Skeletal muscle tissue (tissue), 4 donors: ENCODE results near the gene PRTN3. TPM values are rescaled to one million over a fixed set of nuclear protein-coding genes. Genes with fewer than 3 reads are reported as not detected.
A peak's percentile ranks its signal among the peaks of the same experiment; 100 is the strongest.
"Not testable (repeated sequence)": the region's sequence is repeated elsewhere in the genome, so short reads cannot be mapped to it uniquely, and the experiment has no call there.

Experiments
- H3K27ac ChIP-seq: one replicate; pipeline ENCODE4 v1.7.0; 2013; ENCODE audit warnings: mild to moderate bottlenecking, low read depth, low read length, inconsistent platforms
- H3K27me3 ChIP-seq, 3 donors: one replicate each; pipeline ENCODE4 v1.7.0; 2013; ENCODE audit warnings: low read length in 3 of 3; ENCODE audit not compliant: control insufficient read depth in 3 of 3, insufficient read depth in 3 of 3
- H3K36me3 ChIP-seq, 3 donors: one replicate each; pipeline ENCODE4 v1.7.0; 2013; ENCODE audit warnings: low read length in 3 of 3; ENCODE audit not compliant: control insufficient read depth in 3 of 3, insufficient read depth in 3 of 3
- H3K4me1 ChIP-seq, 3 donors: one replicate each; pipeline ENCODE4 v1.7.0; 2013; ENCODE audit warnings: low read length in 3 of 3, mild to moderate bottlenecking in 3 of 3; ENCODE audit not compliant: control insufficient read depth in 3 of 3, insufficient read depth in 3 of 3
- H3K4me3 ChIP-seq, 3 donors: one replicate each; pipeline ENCODE4 v1.7.0; 2013; ENCODE audit warnings: low read length in 3 of 3
- H3K9ac ChIP-seq, 3 donors: one replicate each; pipeline ENCODE4 v1.7.0; 2013; ENCODE audit warnings: low read length in 3 of 3, mild to moderate bottlenecking in 3 of 3, moderate library complexity in 2 of 3, low read depth in 1 of 3
- H3K9me3 ChIP-seq, 3 donors: one replicate each; pipeline ENCODE4 v1.7.0; 2013; ENCODE audit warnings: low read length in 3 of 3; ENCODE audit not compliant: control insufficient read depth in 3 of 3
- total RNA-seq: library from RNA; depleted of rRNA; stranded (reverse); fragments of >200 nt; gene quantifications from one replicate; pipeline ENCODE4 v1.2.3, GENCODE V29; 2014
- donor health status: Osteomylitis.

Gene PRTN3
- total RNA-seq, 1 donor from 2014 or later: 4.7 TPM

DNA sequence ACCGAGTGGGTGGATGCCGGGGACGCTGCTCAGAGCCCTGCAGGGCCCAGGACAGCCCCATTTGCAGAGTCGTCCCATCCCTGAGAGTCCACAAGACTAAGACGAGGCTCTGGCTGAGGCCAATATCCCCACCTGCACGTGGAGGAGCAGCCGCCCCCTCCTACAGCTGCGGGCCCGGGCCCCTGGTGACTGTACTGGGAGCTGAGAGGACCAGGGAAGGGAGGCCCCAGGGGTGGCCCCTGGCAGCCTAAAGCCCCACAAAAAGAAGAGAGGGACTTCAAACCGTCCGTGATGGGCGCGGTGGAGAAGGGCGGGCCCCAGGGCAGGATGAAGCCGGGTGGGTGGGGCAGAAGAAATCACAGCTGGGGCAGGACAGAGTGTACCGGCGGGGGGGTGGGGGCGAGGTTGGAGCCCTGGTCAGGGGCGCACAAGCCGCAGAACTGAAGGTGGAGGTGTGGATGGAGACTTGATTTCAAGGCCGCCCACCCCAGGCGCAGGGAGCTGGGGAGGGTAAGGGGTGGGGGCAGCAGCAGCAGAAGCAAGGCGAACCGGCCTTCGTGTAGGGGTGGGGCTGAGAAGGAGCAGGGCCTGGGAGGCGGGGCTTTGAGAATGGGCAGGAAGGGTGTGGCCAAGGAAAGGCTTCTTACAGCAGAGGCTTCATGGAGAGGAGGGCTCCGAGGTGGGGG lies 31.6 kb downstream of the PRTN3 start:
- H3K27ac ChIP-seq: no peak overlapping the region
- peaks cover 33 to 43% (median 34%) of the 10 kb centered on the region in 3 donors for H3K36me3 ChIP-seq
- H3K4me3 ChIP-seq: no peak overlapping the region
- peak overlapping the region in 1 of 3 donors; percentile 16 for H3K9ac ChIP-seq
- no peaks in the 10 kb centered on the region for H3K9me3 ChIP-seq
- H3K27me3 ChIP-seq: no peaks in the 10 kb centered on the region
- peaks cover 3 to 9% (median 4%) of the 10 kb centered on the region in 3 donors for H3K4me1 ChIP-seq

DNA sequence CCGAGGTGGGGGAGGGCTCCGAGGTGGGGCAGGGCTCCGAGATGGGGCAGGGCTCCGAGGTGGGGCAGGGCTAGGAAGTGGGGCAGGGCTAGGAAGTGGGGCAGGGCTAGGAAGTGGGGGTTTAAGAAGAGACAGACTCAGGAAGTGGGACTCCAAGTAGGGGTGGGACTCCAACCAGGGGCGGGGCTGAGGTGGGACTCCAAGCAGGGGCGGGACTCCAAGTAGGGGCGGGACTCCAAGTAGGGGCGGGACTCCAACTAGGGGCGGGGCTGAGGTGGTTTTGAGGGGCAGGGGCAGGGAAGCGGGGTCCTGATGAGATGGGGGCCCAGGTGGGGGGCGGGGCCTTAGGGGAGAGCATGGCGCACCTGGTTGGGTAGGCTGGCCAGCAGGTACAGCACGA lies 32.3 kb downstream of the PRTN3 start:
- Histone ChIP-seq H3K9ac (no peak overlapping the region), H3K27me3 (no peaks in the 10 kb centered on the region), H3K36me3 (peaks cover 26 to 37% (median 28%) of the 10 kb centered on the region in 3 donors), H3K4me1 (peaks cover 3 to 9% (median 4%) of the 10 kb centered on the region in 3 donors), H3K27ac (no peak overlapping the region), H3K4me3 (no peak overlapping the region), H3K9me3 (no peaks in the 10 kb centered on the region)

DNA sequence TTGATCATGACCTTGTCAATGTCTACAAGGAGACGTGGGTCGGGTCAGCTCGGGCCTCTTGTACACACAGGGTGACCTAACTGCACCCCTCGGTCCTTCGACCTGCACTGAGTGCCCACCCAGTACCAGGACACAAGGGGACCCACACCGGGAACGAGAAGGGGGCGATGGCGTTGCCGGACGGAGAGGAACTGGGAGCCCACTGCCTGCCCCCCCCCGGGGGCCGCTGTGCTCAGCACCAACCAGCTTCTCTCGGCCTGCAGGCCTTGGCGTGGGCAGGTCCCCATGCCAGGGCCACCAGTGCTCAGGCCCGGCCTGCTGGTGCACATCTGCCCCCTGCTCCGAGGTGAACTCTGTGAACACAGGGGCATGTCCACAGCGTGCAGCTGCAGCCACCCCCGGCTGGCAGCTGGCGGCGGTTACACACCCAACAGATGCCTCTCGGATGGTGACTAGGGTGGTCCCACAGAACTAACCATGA lies 32.8 kb downstream of the PRTN3 start:
- no peak overlapping the region for H3K9ac ChIP-seq
- no peaks in the 10 kb centered on the region for H3K27me3 ChIP-seq
- H3K9me3 ChIP-seq: no peaks in the 10 kb centered on the region
- no peak overlapping the region for H3K27ac ChIP-seq
- H3K4me1 ChIP-seq: peaks cover 3 to 9% (median 4%) of the 10 kb centered on the region in 3 donors
- no peak overlapping the region for H3K4me3 ChIP-seq
- peaks cover 22 to 32% (median 22%) of the 10 kb centered on the region in 3 donors for H3K36me3 ChIP-seq

DNA sequence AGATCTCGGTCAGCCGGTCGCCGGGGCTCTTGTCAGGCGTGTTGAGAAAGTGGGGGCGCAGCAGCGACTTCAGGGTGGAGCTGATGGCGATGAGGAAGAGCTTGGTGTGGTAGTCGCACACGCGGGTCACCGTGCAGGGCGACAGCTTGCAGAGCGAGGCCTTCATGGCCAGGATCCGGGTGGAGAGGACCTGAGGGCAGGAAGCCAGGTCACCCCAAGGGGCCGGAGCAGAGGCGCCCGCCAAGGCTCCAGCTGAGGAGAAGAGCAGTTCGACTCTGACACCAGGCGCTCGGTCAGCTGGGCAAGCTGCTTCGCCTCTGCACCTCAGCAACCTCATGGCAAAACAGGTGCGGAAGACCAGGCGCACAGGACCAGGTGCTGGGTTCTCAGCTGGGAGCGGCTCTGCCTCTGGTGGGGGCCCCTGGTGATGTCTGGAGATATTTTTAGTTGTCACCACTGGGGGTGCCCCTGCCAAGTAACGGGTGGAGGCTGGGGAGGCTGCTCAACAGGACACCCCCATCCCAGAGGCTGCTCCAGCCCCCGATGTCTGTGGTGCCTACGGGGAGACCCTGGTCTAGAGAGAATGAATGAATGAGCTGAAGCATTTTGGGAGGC lies 34.6 kb downstream of the PRTN3 start:
- Histone ChIP-seq H3K36me3 (peaks cover 21 to 24% (median 22%) of the 10 kb centered on the region in 3 donors), H3K9me3 (no peaks in the 10 kb centered on the region), H3K4me3 (no peak overlapping the region), H3K4me1 (peaks cover 0 to 4% (median 0%) of the 10 kb centered on the region in 3 donors), H3K9ac (no peak overlapping the region), H3K27ac (no peak overlapping the region), H3K27me3 (no peaks in the 10 kb centered on the region)

DNA sequence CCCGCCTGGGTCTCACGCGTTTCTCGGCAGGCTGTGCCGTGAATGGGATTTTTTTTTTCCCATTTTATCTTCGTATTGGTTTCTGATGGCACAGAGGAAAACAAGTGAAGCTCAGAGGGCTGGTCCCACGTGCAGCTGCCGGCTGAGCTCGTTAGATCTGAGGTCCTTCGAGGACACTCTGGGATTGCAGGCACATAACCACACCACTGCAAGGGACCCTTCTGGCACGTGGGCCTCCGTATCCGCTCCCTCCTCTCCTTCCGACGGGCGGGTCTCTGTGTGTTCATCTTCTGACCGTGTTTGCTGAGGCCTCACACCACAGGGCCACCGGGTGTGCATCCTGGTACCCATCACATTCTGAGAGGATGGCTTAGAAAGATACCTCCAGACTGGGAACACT lies 35.3 kb downstream of the PRTN3 start:
- Histone ChIP-seq H3K4me3 (no peak overlapping the region), H3K9me3 (no peaks in the 10 kb centered on the region), H3K36me3 (peaks cover 22 to 24% (median 24%) of the 10 kb centered on the region in 3 donors), H3K4me1 (peaks cover 0 to 4% (median 0%) of the 10 kb centered on the region in 3 donors), H3K27ac (no peak overlapping the region), H3K27me3 (no peaks in the 10 kb centered on the region), H3K9ac (no peak overlapping the region)

DNA sequence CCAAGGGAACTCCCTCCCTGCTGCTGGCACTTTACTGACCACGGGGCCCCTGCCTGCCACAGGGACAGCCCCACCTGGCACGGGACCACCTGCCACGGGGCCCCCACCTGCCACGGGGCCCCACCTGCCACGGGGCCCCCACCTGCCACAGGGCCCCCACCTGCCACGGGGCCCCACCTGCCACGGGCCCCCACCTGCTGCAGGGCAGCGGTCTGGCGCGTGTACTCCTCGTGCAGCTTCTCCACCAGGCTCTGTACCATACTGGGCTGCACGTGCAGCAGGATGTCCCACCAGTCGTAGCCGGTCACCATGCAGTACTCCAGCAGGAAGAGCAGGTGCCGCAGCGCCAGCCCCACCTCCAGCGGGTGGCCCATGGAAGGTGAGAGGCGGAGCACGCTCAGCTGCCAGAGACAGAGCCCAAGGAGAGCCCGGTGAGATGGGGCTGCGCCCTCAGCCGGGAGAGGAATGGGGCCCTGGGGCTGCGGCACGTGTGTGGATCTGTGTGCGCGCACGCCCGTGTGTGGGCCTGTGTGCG lies 36.0 kb downstream of the PRTN3 start:
- Histone ChIP-seq H3K9ac (no peak overlapping the region), H3K9me3 (no peaks in the 10 kb centered on the region), H3K36me3 (peaks cover 27 to 31% (median 28%) of the 10 kb centered on the region in 3 donors), H3K27me3 (no peaks in the 10 kb centered on the region), H3K27ac (no peak overlapping the region), H3K4me1 (peaks cover 0 to 4% (median 0%) of the 10 kb centered on the region in 3 donors), H3K4me3 (no peak overlapping the region)

DNA sequence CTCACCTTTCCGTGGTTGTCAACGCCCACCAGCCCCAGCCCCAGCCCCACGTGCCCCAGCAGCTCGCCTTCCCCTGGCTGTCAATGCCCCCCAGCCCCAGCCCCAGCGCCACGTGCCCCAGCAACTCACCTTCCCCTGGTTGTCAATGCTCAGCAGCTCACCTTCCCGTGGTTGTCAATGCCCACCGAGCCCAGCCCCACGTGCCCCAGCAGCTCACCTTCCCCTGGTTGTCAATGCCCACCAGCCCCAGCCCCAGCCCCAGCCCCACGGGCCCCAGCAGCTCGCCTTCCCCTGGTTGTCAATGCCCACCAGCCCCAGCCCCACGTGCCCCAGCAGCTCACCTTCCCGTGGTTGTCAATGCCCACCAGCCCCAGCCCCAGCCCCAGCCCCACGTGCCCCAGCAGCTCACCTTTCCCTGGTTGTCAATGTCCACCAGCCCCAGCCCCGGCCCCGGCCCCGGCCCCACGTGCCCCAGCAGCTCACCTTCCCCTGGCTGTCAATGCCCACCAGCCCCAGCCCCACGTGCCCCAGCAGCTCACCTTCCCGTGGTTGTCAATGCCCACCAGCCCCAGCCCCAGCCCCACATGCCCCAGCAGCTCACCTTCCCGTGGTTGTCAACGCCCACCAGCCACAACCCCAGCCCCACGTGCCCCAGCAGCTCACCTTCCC lies 37.3 kb downstream of the PRTN3 start:
- H3K4me1 ChIP-seq, H3K27me3 ChIP-seq, H3K4me3 ChIP-seq, H3K27ac ChIP-seq, H3K9ac ChIP-seq, H3K9me3 ChIP-seq: not testable (repeated sequence)
- H3K36me3 ChIP-seq: peaks cover 35 to 43% (median 39%) of the 10 kb centered on the region in 3 donors

DNA sequence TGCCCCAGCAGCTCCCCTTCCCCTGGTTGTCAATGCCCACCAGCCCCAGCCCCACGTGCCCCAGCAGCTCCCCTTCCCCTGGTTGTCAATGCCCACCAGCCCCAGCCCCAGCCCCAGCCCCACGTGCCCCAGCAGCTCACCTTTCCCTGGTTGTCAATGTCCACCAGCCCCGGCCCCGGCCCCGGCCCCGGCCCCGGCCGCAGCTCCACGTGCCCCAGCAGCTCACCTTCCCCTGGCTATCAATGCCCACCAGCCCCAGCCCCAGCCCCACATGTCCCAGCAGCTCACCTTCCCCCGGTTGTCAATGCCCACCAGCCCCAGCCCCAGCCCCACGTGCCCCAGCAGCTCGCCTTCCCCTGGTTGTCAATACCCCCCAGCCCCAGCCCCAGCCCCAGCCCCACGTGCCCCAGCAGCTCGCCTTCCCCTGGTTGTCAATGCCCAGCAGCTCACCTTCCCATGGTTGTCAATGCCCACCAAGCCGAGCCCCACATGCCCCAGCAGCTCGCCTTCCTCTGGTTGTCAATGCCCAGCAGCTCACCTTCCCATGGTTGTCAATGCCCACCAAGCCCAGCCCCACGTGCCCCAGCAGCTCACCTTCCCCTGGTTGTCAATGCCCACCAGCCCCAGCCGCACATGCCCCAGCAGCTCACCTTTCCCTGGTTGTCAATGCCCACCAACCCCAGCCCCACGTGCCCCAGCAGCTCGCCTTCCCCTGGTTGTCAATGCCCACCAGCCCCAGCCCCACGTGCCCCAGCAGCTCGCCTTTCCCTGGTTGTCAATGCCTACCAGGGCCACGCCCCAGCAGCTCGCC lies 38.2 kb downstream of the PRTN3 start:
- not testable (repeated sequence) for H3K4me3 ChIP-seq, H3K9ac ChIP-seq, H3K9me3 ChIP-seq, H3K27me3 ChIP-seq, H3K4me1 ChIP-seq, H3K27ac ChIP-seq
- peaks cover 36 to 48% (median 48%) of the 10 kb centered on the region in 3 donors for H3K36me3 ChIP-seq

DNA sequence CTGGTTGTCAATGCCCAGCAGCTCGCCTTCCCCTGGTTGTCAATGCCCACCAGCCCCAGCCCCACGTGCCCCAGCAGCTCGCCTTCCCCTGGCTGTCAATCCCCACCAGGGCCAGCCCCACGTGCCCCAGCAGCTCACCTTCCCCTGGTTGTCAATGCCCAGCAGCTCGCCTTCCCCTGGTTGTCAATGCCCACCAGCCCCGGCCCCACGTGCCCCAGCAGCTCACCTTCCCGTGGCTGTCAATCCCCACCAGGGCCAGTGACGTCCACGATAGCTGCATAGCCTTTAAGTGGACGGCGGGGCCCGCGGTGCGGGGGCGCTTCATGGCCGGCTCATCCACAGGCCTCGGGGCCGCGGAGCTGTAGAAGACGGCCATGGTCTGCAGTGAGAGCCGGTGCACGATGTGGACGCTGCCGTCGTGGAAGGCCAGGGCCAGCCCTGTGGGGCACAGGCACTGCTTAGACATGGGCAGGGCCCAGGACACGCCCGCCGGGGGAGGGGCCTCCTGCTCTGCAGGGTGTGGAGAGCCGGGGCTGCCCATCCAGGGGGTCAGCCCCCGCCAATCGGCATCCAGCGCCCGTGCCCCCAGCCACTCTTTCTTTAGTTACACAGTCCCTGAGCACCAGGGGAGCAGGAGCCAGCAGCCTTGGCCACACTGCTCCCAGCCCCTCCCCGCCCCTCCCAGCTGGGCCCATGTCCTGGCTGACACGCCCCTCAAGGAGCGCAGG lies 39.1 kb downstream of the PRTN3 start:
- Histone ChIP-seq H3K27me3 (no peaks in the 10 kb centered on the region), H3K9ac (no peak overlapping the region), H3K9me3 (no peaks in the 10 kb centered on the region), H3K4me3 (no peak overlapping the region), H3K36me3 (peaks cover 40 to 49% (median 42%) of the 10 kb centered on the region in 3 donors), H3K27ac (no peak overlapping the region), H3K4me1 (no peaks in the 10 kb centered on the region)
